Mesenchymal stem cell (in vitro differentiated cells and primary cell): ENCODE measurements around the gene CTDSP2.

ENCODE experiments used
- DNase-seq: peaks from one replicate; pipeline ENCODE4 v3.0.0-alpha.2; 2013
- H2AFZ ChIP-seq: one replicate; pipeline ENCODE4 v1.6.1; 2013; ENCODE audit warnings: low read depth, mild to moderate bottlenecking, control low read depth, inconsistent platforms, low read length, moderate library complexity
- H2AK5ac ChIP-seq: 2 replicates; pipeline ENCODE4 v1.6.1; 2013; ENCODE audit warnings: low read length, moderate library complexity, mild to moderate bottlenecking, inconsistent platforms; ENCODE audit not compliant: severe bottlenecking
- H2BK120ac ChIP-seq: one replicate; pipeline ENCODE4 v1.6.1; 2013; ENCODE audit warnings: low read depth, mild to moderate bottlenecking, inconsistent platforms, low read length, moderate library complexity
- H2BK12ac ChIP-seq, 2 experiments: one replicate each; pipeline ENCODE4 v1.6.1; 2013; ENCODE audit warnings: inconsistent platforms in 2 of 2, low read length in 2 of 2, mild to moderate bottlenecking in 2 of 2, moderate library complexity in 2 of 2, control low read depth in 1 of 2
- H2BK15ac ChIP-seq: one replicate; pipeline ENCODE4 v1.6.1; 2013; ENCODE audit warnings: mild to moderate bottlenecking, low read depth, inconsistent platforms; ENCODE audit not compliant: poor library complexity, severe bottlenecking
- H2BK5ac ChIP-seq: 2 replicates; pipeline ENCODE4 v1.6.1; 2013; ENCODE audit warnings: low read depth, mild to moderate bottlenecking, low read length, control low read depth, inconsistent platforms; ENCODE audit not compliant: poor library complexity, severe bottlenecking
- H3K14ac ChIP-seq, 2 experiments: one replicate each; pipeline ENCODE4 v1.6.1; 2013; ENCODE audit warnings: inconsistent platforms in 2 of 2, low read length in 2 of 2, control low read depth in 1 of 2, mild to moderate bottlenecking in 1 of 2, moderate library complexity in 1 of 2
- H3K18ac ChIP-seq, 2 experiments: one replicate each; pipeline ENCODE4 v1.6.1; 2013; ENCODE audit warnings: inconsistent platforms in 2 of 2, low read length in 2 of 2, control low read depth in 1 of 2, low read depth in 1 of 2, mild to moderate bottlenecking in 1 of 2
- H3K23ac ChIP-seq, 2 experiments: one replicate each; pipeline ENCODE4 v1.6.1; 2013; ENCODE audit warnings: inconsistent platforms in 2 of 2, low read length in 2 of 2, mild to moderate bottlenecking in 2 of 2, moderate library complexity in 2 of 2, control low read depth in 1 of 2
- H3K27ac ChIP-seq: 2 replicates; pipeline ENCODE4 v1.5.1; 2013; ENCODE audit warnings: mild to moderate bottlenecking, moderate library complexity, low read length, control low read depth, inconsistent platforms; ENCODE audit not compliant: poor library complexity, severe bottlenecking
- H3K27me3 ChIP-seq, 2 experiments: 2 replicates each; pipeline versions ENCODE4 v1.6.1 to v1.7.0; 2013; ENCODE audit warnings: low read length in 2 of 2, mild to moderate bottlenecking in 2 of 2, moderate library complexity in 2 of 2, control low read depth in 1 of 2, inconsistent platforms in 1 of 2; ENCODE audit not compliant: control insufficient read depth in 1 of 2, insufficient read depth in 1 of 2
- H3K36me3 ChIP-seq, 2 experiments: 2 replicates each; pipeline versions ENCODE4 v1.6.1 to v1.7.0; 2013; ENCODE audit warnings: low read length in 2 of 2, control low read depth in 1 of 2, inconsistent platforms in 1 of 2, low read depth in 1 of 2, mild to moderate bottlenecking in 1 of 2; ENCODE audit not compliant: insufficient read depth in 2 of 2, control insufficient read depth in 1 of 2
- H3K4ac ChIP-seq, 2 experiments: one replicate each; pipeline ENCODE4 v1.6.1; 2013; ENCODE audit warnings: inconsistent platforms in 2 of 2, low read length in 2 of 2, mild to moderate bottlenecking in 2 of 2, moderate library complexity in 2 of 2, control low read depth in 1 of 2, low read depth in 1 of 2
- H3K4me1 ChIP-seq: 2 replicates; pipeline ENCODE4 v1.6.1; 2013; ENCODE audit warnings: low read depth, low read length, control low read depth; ENCODE audit not compliant: control insufficient read depth, insufficient read depth
- H3K4me2 ChIP-seq: 2 replicates; pipeline ENCODE4 v1.6.1; 2013; ENCODE audit warnings: low read length, mild to moderate bottlenecking, inconsistent platforms; ENCODE audit not compliant: poor library complexity, severe bottlenecking
- H3K4me3 ChIP-seq, 2 experiments: 2 replicates each; pipeline versions ENCODE4 v1.5.1 to v1.7.0; 2013; ENCODE audit warnings: low read length in 2 of 2, mild to moderate bottlenecking in 2 of 2, control low read depth in 1 of 2, low read depth in 1 of 2; ENCODE audit not compliant: insufficient read depth in 1 of 2
- H3K79me1 ChIP-seq: replicated peaks from 2 replicates; pipeline ENCODE4 v1.6.1; 2013; ENCODE audit warnings: mild to moderate bottlenecking, control low read depth, low read length, inconsistent platforms; ENCODE audit not compliant: poor library complexity, severe bottlenecking
- H3K9ac ChIP-seq: 2 replicates; pipeline ENCODE4 v1.7.0; 2013; ENCODE audit warnings: mild to moderate bottlenecking, low read length, moderate library complexity
- H3K9me3 ChIP-seq: 2 replicates; pipeline ENCODE4 v1.7.0; 2013; ENCODE audit warnings: mild to moderate bottlenecking, low read length; ENCODE audit not compliant: control insufficient read depth
- H4K8ac ChIP-seq: one replicate; pipeline ENCODE4 v1.6.1; 2013; ENCODE audit warnings: inconsistent platforms, mild to moderate bottlenecking, low read length, moderate library complexity
- H4K91ac ChIP-seq: one replicate; pipeline ENCODE4 v1.6.1; 2013; ENCODE audit warnings: mild to moderate bottlenecking, low read length, inconsistent platforms
- WGBS: methylation state at CpG from one replicate; pipeline ENCODE4 v1.1.7; 2013; ENCODE audit warnings: mixed read lengths; 5-methylcytosine and 5-hydroxymethylcytosine counted together

The CTDSP2 gene

DNA sequence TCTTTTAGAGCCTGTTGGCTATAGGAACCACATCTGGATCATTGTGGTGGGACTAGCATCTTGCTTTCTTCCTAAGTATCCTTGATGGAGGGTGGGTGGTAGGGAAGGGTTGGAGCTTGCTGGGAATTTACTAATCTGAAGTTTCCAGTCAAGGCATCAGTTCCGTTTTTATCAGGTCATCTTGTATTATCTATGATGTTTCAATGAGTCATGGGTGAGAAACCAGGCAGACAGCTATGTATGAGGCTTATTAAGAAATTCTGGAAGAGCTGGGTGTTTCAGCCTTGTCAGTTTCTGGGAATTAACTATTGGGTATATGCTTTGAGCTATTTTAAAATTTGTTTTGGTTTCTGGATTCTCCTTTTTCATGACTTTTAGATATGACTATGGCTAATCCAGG, 52.6 kb downstream of the CTDSP2 start:
- no peak overlapping the region for H3K27ac ChIP-seq
- H3K23ac ChIP-seq = no peak overlapping the region
- WGBS = 44% methylated on average over 1 of the region's 1 CpG
- no peak overlapping the region for H2BK120ac ChIP-seq
- H2AK5ac ChIP-seq = no peak overlapping the region
- H3K27me3 ChIP-seq = no peaks in the 10 kb centered on the region
- H3K9ac ChIP-seq = peak overlapping the region; percentile 85
- H3K79me1 ChIP-seq = peaks cover 5% of the 10 kb centered on the region
- no peaks in the 10 kb centered on the region for H3K9me3 ChIP-seq
- H3K18ac ChIP-seq = no peak overlapping the region
- no peak overlapping the region for H4K91ac ChIP-seq
- peak overlapping the region in 1 of 2 experiments; percentile 30 for H3K4me3 ChIP-seq
- H4K8ac ChIP-seq = no peak overlapping the region
- H3K4me1 ChIP-seq = no peaks in the 10 kb centered on the region
- H3K36me3 ChIP-seq = peaks cover 22 to 72% of the 10 kb centered on the region in 2 experiments
- H3K14ac ChIP-seq = no peak overlapping the region
- H3K4me2 ChIP-seq = no peak overlapping the region
- no peak overlapping the region for H2BK15ac ChIP-seq
- no peak overlapping the region for H2BK12ac ChIP-seq
- H2BK5ac ChIP-seq = no peak overlapping the region
- H2AFZ ChIP-seq = no peak overlapping the region
- H3K4ac ChIP-seq = no peak overlapping the region
- peak; percentile 93 for DNase-seq

DNA sequence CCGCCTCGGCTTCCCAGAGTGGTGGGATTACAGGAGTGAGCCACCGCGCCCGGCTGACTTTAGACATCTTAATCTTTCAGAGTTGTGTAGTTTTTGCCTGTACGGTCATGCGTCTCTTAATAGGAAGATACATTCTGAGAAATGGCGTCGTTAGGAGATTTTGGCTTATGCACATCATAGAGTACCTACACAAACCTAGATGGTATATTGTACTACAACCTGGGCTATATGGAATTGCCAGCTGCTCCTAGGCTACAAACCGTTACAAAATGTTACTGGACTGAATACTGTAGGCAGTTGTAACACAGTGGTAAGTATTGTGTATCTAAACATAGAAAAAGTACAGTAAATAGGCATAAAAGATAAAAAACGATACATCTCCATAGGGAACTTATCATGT, 62.7 kb downstream of the CTDSP2 start:
- Histone ChIP-seq H2BK12ac (no peak overlapping the region), H3K23ac (no peak overlapping the region), H3K36me3 (peaks cover 20 to 61% of the 10 kb centered on the region in 2 experiments), H2AK5ac (peak overlapping the region; percentile 20), H3K27me3 (no peaks in the 10 kb centered on the region), H2AFZ (no peak overlapping the region), H3K18ac (no peak overlapping the region), H3K4me2 (no peak overlapping the region), H3K27ac (no peak overlapping the region), H3K79me1 (peaks cover 26% of the 10 kb centered on the region), H2BK5ac (no peak overlapping the region), H3K4ac (no peak overlapping the region), H3K14ac (no peak overlapping the region), H3K9ac (peak overlapping the region; percentile 33), H2BK15ac (no peak overlapping the region), H3K9me3 (no peaks in the 10 kb centered on the region), H4K8ac (no peak overlapping the region), H3K4me1 (no peaks in the 10 kb centered on the region), H3K4me3 (peak overlapping the region in 1 of 2 experiments; percentile 31), H4K91ac (no peak overlapping the region), H2BK120ac (no peak overlapping the region)
- DNase-seq = no peak
- 97% methylated on average over 8 of the region's 11 CpGs for WGBS

DNA sequence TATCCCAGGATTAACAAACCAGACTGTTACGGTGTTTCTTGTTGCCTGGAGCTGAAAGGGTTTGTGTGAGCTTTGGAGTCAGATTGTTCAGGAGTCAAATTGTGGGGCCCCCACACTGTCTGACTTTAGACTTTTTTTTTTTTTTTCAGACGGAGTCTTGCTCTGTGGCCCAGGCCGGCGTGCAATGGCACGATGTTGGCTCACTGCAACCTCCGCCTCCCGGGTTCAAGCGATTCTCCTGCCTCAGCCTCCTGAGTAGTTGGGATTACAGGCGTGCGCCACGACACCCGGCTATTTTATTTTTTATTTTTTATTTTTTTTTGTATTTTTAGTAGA, 63.1 kb downstream of the CTDSP2 start:
- Histone ChIP-seq H3K18ac (no peak overlapping the region), H3K4ac (no peak overlapping the region), H2BK15ac (no peak overlapping the region), H3K79me1 (peaks cover 23% of the 10 kb centered on the region), H3K9me3 (no peaks in the 10 kb centered on the region), H3K36me3 (peaks cover 16 to 57% of the 10 kb centered on the region in 2 experiments), H2AK5ac (no peak overlapping the region), H2AFZ (no peak overlapping the region), H3K27ac (no peak overlapping the region), H2BK5ac (no peak overlapping the region), H4K8ac (no peak overlapping the region), H3K4me1 (no peaks in the 10 kb centered on the region), H3K9ac (peak overlapping the region; percentile 96), H3K23ac (no peak overlapping the region), H3K27me3 (no peaks in the 10 kb centered on the region), H4K91ac (no peak overlapping the region), H3K4me2 (peak overlapping the region; percentile 97), H2BK12ac (no peak overlapping the region), H2BK120ac (no peak overlapping the region), H3K4me3 (peak overlapping the region in 1 of 2 experiments; percentile 99), H3K14ac (no peak overlapping the region)
- DNase-seq = no peak
- 92% methylated on average over 10 of the region's 12 CpGs for WGBS

DNA sequence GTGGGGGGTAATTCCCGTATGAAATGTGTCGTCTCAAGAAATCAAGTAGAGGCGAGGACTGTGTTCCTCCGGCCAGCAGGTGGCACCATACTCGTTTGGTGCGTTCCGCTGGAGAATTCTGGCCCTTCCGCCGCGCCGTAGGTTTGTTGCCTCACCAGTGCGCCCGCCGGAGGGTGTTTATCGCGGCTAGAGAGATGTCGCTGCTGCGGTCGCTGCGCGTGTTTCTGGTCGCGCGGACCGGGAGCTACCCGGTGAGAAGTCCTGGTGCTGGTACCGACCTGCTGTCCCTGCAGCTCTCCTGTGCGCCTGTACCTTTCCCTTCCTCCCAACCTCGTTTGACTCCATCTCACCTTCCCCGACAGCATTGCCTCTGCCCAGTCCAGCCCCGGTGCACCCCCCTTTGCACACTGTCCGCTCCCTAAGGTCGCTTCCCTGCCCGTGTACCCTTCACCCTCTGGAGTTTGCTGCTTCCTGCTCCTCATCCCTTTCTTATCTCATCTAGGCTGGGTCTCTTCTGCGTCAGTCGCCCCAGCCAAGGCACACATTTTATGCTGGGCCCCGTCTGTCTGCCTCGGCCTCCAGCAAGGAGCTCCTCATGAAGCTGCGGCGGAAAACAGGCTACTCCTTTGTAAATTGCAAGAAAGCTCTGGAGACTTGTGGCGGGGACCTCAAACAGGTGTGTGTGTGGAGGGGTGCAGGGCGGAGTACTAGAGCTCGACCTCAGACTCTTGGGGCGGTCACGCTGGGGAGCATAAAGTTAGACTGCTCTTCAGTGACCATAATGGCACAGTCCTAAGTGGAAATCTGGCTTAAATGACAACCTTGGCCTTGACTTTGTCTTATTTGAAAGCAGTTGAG, 63.7 kb downstream of the CTDSP2 start, which contains the start of gene TSFM:
Gene TSFM (plus strand): TSS at position 180 of the 858 bp plus-strand sequence. CDS start 15 bp downstream, at position 195.
- WGBS = 4% methylated on average over 45 of the region's 45 CpGs
- Histone ChIP-seq H2BK120ac (no peak within 1 kb of the TSS), H2AK5ac (no peak within 1 kb of the TSS), H4K91ac (peak within 1 kb of the TSS; percentile 66), H3K79me1 (peaks cover 23% of the 10 kb centered on the region), H2BK5ac (no peak within 1 kb of the TSS), H3K27me3 (no peaks in the 10 kb centered on the region), H4K8ac (peak within 1 kb of the TSS; percentile 96), H3K14ac (no peak within 1 kb of the TSS), H3K9ac (peak within 1 kb of the TSS; percentile 96), H2BK12ac (no peak within 1 kb of the TSS), H3K27ac (no peak within 1 kb of the TSS), H3K9me3 (no peaks in the 10 kb centered on the region), H2AFZ (peak within 1 kb of the TSS; percentile 59), H3K23ac (no peak within 1 kb of the TSS), H3K18ac (peak within 1 kb of the TSS in 1 of 2 experiments; percentile 44), H3K36me3 (peaks cover 12 to 51% of the 10 kb centered on the region in 2 experiments), H2BK15ac (peak within 1 kb of the TSS; percentile 36), H3K4me3 (peak within 1 kb of the TSS; percentile 81 to 99), H3K4me2 (peak within 1 kb of the TSS; percentile 97), H3K4me1 (no peaks in the 10 kb centered on the region), H3K4ac (peak within 1 kb of the TSS; percentile 32 to 79)
- DNase-seq = peak; percentile 96
